K562 (cell line): ENCODE results near the gene FKBP11. TPM values are rescaled to one million over a fixed set of nuclear protein-coding genes. Genes with fewer than 3 reads are reported as not detected.

Source experiments
- ELF4 ChIP-seq: fragments of 450-650 bp; formaldehyde crosslinking; IDR thresholded peaks from 2 replicates; pipeline ENCODE4 v1.4.0; 2022; ENCODE audit warnings: missing genetic modification characterization
- NRF1 ChIP-seq, 2 experiments: fragments of 450-650 bp; IDR thresholded peaks in 1 of 2; conservative IDR thresholded peaks in 1 of 2; 2 replicates each; pipeline ENCODE4 v1.6.1; 2014; ENCODE audit warnings: mild to moderate bottlenecking in 2 of 2
- PCBP2 ChIP-seq: fragments of 200-400 bp; formaldehyde crosslinking; IDR thresholded peaks from 2 replicates; pipeline ENCODE4 v1.6.1; 2018; ENCODE audit warnings: low read length, low read depth, mild to moderate bottlenecking, moderate library complexity; ENCODE audit not compliant: poor library complexity, severe bottlenecking
- RBM25 ChIP-seq: fragments of 200-400 bp; formaldehyde crosslinking; IDR thresholded peaks from 2 replicates; pipeline ENCODE4 v1.6.1; 2018; ENCODE audit warnings: low read length, low read depth, moderate library complexity; ENCODE audit not compliant: severe bottlenecking
- SMARCA4 ChIP-seq: fragments of 450-650 bp; IDR thresholded peaks from 2 replicates; pipeline ENCODE4 v1.6.1; 2016
- ZBTB7A ChIP-seq: IDR thresholded peaks from 2 replicates; pipeline ENCODE4 v1.6.1; 2011; ENCODE audit warnings: low read depth, mild to moderate bottlenecking, low read length, moderate library complexity, borderline replicate concordance; ENCODE audit not compliant: control insufficient read depth
- ZNF12 ChIP-seq: sonication (generic); formaldehyde crosslinking; IDR thresholded peaks from 2 replicates; pipeline ENCODE4 v1.4.0; 2020; ENCODE audit warnings: mild to moderate bottlenecking, missing genetic modification reagents
- ZNF212 ChIP-seq: fragments of 450-650 bp; formaldehyde crosslinking; IDR thresholded peaks from 2 replicates; pipeline ENCODE4 v1.4.0; 2020; ENCODE audit warnings: mild to moderate bottlenecking
- ZNF785 ChIP-seq: fragments of 250-450 bp; sonication (Bioruptor Pico); IDR thresholded peaks from 2 replicates; pipeline ENCODE4 v1.4.0; 2020; ENCODE audit warnings: mild to moderate bottlenecking
- polyA plus RNA-seq, 8 experiments: library from polyadenylated mRNA; depleted of rRNA in 4 of 8; stranded (reverse) in 5 of 8; unstranded in 3 of 8; fragments of >200 nt; fragmentation: Nextera tagmentation in 2 of 8; fragmentation: Illumina TruSeq in 1 of 8; extraction: Ambion mirVana in 2 of 8; extraction: Trizol in 1 of 8; gene quantifications; 2 replicates each; pipeline versions ENCODE4 v1.2.1 to v1.2.3, GENCODE V29; 2011 to 2014; ENCODE audit warnings: inconsistent platforms in 1 of 8, missing spikeins in 1 of 8
- total RNA-seq, 7 experiments: library from RNA; depleted of rRNA in 6 of 7; stranded (reverse); fragments of >200 nt in 6 of 7; fragmentation: Illumina TruSeq in 2 of 7; extraction: Trizol in 2 of 7; gene quantifications; 2 replicates each; pipeline versions ENCODE4 v1.2.1 to v1.2.3, GENCODE V29; 2011 to 2021; ENCODE audit warnings: low replicate concordance in 1 of 7
- TF ChIP-seq, protein P1 (sequence below): fragments of 450-650 bp; formaldehyde crosslinking; IDR thresholded peaks from 2 replicates; pipeline ENCODE4 v1.4.0; 2022; ENCODE audit warnings: missing genetic modification characterization
- TF ChIP-seq, protein P2 (sequence below), 2 experiments: fragments of 450-650 bp; formaldehyde crosslinking in 1 of 2; IDR thresholded peaks; 2 replicates each; pipeline versions ENCODE4 v1.4.0 to v1.6.1; 2014 to 2020; ENCODE audit warnings: mild to moderate bottlenecking in 2 of 2, borderline replicate concordance in 1 of 2, low read depth in 1 of 2

Gene FKBP11
- total and polyA plus RNA-seq, 9 of the 15 experiments (the other 6 are each of a cell fraction or from before 2014, with no cell fraction given): 1.6 to 8.2 (median 5.8) TPM

DNA sequence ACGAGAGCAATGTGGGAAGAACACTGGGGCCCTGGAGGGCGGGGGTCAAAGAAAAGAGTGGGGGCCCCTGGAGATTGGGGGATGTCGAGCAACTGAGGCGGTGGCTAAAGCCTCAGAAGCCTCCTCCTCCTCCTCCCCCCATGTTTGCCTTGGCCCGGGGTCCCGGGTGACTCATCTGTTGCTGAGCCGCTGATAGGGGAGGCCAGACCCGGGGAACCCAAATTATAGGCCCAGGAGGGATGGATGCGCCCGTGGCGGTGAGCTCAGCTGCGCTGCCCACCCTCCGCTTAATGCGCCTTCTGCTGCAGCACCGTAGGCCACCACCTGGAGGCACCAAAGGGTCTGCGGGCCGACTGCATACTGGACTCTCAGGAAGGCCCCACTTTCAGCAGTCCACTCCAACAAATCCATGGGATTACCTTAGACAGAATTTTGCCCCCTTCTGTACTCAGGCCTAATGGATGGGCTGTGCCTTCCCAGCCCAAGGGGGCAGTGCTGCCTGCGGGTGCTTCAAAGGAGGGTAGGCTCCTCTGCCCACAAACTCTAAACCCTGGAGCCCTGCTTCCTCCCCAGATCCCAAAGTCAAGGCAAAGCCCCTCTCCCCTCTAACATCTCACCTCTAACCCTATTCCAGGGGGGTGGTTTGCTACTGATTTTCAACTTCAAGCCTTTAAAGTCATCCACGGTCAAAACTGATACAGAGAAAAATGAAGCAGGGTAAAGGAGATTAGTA lies 48.8 kb upstream of the FKBP11 start (continued):
- TF ChIP-seq, protein P1, sequence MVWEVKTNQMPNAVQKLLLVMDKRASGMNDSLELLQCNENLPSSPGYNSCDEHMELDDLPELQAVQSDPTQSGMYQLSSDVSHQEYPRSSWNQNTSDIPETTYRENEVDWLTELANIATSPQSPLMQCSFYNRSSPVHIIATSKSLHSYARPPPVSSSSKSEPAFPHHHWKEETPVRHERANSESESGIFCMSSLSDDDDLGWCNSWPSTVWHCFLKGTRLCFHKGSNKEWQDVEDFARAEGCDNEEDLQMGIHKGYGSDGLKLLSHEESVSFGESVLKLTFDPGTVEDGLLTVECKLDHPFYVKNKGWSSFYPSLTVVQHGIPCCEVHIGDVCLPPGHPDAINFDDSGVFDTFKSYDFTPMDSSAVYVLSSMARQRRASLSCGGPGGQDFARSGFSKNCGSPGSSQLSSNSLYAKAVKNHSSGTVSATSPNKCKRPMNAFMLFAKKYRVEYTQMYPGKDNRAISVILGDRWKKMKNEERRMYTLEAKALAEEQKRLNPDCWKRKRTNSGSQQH: no peak
- TF ChIP-seq ELF4 (no peak), RBM25 (no peak), ZNF212 (CRISPR knock-in tag) (no peak), SMARCA4 (peak; percentile 58; the same call in 1 of the 2 replicates), ZBTB7A (peak; percentile 50; the same call in 1 of the 2 replicates), NRF1 (conservative IDR thresholded peaks at IDR 0.05 in 1 of 2, IDR thresholded peaks at IDR 0.05 in 1 of 2) (peak; percentile 51), ZNF12 (CRISPR knock-in tag) (no peak), PCBP2 (no peak), ZNF785 (CRISPR knock-in tag) (no peak)
- TF ChIP-seq, protein P2, sequence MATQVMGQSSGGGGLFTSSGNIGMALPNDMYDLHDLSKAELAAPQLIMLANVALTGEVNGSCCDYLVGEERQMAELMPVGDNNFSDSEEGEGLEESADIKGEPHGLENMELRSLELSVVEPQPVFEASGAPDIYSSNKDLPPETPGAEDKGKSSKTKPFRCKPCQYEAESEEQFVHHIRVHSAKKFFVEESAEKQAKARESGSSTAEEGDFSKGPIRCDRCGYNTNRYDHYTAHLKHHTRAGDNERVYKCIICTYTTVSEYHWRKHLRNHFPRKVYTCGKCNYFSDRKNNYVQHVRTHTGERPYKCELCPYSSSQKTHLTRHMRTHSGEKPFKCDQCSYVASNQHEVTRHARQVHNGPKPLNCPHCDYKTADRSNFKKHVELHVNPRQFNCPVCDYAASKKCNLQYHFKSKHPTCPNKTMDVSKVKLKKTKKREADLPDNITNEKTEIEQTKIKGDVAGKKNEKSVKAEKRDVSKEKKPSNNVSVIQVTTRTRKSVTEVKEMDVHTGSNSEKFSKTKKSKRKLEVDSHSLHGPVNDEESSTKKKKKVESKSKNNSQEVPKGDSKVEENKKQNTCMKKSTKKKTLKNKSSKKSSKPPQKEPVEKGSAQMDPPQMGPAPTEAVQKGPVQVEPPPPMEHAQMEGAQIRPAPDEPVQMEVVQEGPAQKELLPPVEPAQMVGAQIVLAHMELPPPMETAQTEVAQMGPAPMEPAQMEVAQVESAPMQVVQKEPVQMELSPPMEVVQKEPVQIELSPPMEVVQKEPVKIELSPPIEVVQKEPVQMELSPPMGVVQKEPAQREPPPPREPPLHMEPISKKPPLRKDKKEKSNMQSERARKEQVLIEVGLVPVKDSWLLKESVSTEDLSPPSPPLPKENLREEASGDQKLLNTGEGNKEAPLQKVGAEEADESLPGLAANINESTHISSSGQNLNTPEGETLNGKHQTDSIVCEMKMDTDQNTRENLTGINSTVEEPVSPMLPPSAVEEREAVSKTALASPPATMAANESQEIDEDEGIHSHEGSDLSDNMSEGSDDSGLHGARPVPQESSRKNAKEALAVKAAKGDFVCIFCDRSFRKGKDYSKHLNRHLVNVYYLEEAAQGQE (IDR thresholded peaks at IDR 0.05; ENCODE audit: borderline replicate concordance): peak; percentile 43; the same call in 1 of the 2 replicates
- TF ChIP-seq, protein P2 (CRISPR knock-in tag; IDR thresholded peaks at IDR 0.05; ENCODE audit: low read depth): no peak
